WTC11 (cell line): Measurements from ENCODE around the gene ZNF451. TPM values are rescaled to one million over a fixed set of nuclear protein-coding genes. Genes with fewer than 3 reads are reported as not detected.

ENCODE experiments used
- ATAC-seq: fragments of 200-7000 bp; cut with Tn5 transposase; 2 replicates; pipeline ENCODE4 v1.10.0; 2021; ENCODE audit warnings: mild to moderate bottlenecking, moderate library complexity
- CTCF ChIA-PET: fragments of 300-600 bp; sonication (Branson Sonifier 250); formaldehyde crosslinking; loops from one replicate; lab custom pipeline; 2021; ENCODE audit warnings: antibody characterized with exemption; lab: Charles Lee
- POLR2A ChIA-PET: fragments of 350-600 bp; sonication (Branson Sonifier 250); formaldehyde crosslinking; loops from one replicate; lab custom pipeline; 2021; ENCODE audit warnings: antibody characterized with exemption; lab: Charles Lee
- DNase-seq: peaks from one replicate; pipeline ENCODE4 v3.0.0; 2021; ENCODE audit warnings: low spot score
- H3K27ac Mint-ChIP-seq: 2 replicates; pipeline ENCODE4 v1.8.0; 2021; ENCODE audit warnings: mixed read lengths
- H3K27me3 Mint-ChIP-seq: 2 replicates; pipeline ENCODE4 v1.8.0; 2021; ENCODE audit warnings: low read depth, mild to moderate bottlenecking, moderate library complexity, mixed read lengths
- H3K36me3 Mint-ChIP-seq: 2 replicates; pipeline ENCODE4 v1.8.0; 2021; ENCODE audit warnings: mixed read lengths
- H3K4me1 Mint-ChIP-seq: 2 replicates; pipeline ENCODE4 v1.8.0; 2022; ENCODE audit warnings: mixed read lengths
- H3K4me3 Mint-ChIP-seq: 2 replicates; pipeline ENCODE4 v1.8.0; 2021; ENCODE audit warnings: mild to moderate bottlenecking, moderate library complexity, mixed read lengths
- H3K9me3 Mint-ChIP-seq: 2 replicates; pipeline ENCODE4 v1.8.0; 2021; ENCODE audit warnings: mixed read lengths
- CBFB ChIP-seq: sonication (generic); formaldehyde crosslinking; IDR thresholded peaks from 2 replicates; pipeline ENCODE4 v1.8.1; 2022; ENCODE audit warnings: mild to moderate bottlenecking, low read depth, missing genetic modification reagents
- ELF4 ChIP-seq: sonication (generic); formaldehyde crosslinking; IDR thresholded peaks from 2 replicates; pipeline ENCODE4 v1.8.1; 2022; ENCODE audit warnings: low read depth, mild to moderate bottlenecking, moderate library complexity, missing genetic modification reagents
- ESRRA ChIP-seq: sonication (generic); formaldehyde crosslinking; IDR thresholded peaks from 2 replicates; pipeline ENCODE4 v1.8.1; 2022; ENCODE audit warnings: mild to moderate bottlenecking, missing genetic modification reagents, borderline replicate concordance
- FOXP1 ChIP-seq: sonication (generic); formaldehyde crosslinking; IDR thresholded peaks from 2 replicates; pipeline ENCODE4 v1.8.0; 2022; ENCODE audit warnings: missing genetic modification reagents, mild to moderate bottlenecking, moderate library complexity, borderline replicate concordance
- NFYB ChIP-seq: sonication (generic); formaldehyde crosslinking; conservative IDR thresholded peaks from 2 replicates; pipeline ENCODE4 v1.8.0; 2022; ENCODE audit warnings: low read depth, missing genetic modification reagents
- NR2C2 ChIP-seq: sonication (generic); formaldehyde crosslinking; IDR thresholded peaks from 2 replicates; pipeline ENCODE4 v1.8.0; 2022; ENCODE audit warnings: mild to moderate bottlenecking, missing genetic modification reagents
- OVOL2 ChIP-seq: fragments of 250-450 bp; sonication (Bioruptor Pico); IDR thresholded peaks from 2 replicates; pipeline ENCODE4 v1.9.0; 2021; ENCODE audit warnings: mild to moderate bottlenecking, borderline replicate concordance
- PREB ChIP-seq: sonication (generic); formaldehyde crosslinking; IDR thresholded peaks from 2 replicates; pipeline ENCODE4 v1.8.1; 2022; ENCODE audit warnings: mild to moderate bottlenecking, missing genetic modification reagents, moderate library complexity, borderline replicate concordance
- RELA ChIP-seq: sonication (generic); formaldehyde crosslinking; IDR thresholded peaks from 2 replicates; pipeline ENCODE4 v1.8.1; 2022; ENCODE audit warnings: missing genetic modification reagents, mild to moderate bottlenecking, borderline replicate concordance
- SMAD3 ChIP-seq: sonication (generic); formaldehyde crosslinking; IDR thresholded peaks from 2 replicates; pipeline ENCODE4 v1.8.0; 2022; ENCODE audit warnings: missing genetic modification reagents, mild to moderate bottlenecking, borderline replicate concordance
- TCF7 ChIP-seq: sonication (generic); formaldehyde crosslinking; IDR thresholded peaks from 2 replicates; pipeline ENCODE4 v1.8.0; 2022; ENCODE audit warnings: mild to moderate bottlenecking, low read depth, missing genetic modification reagents, moderate library complexity
- TEAD1 ChIP-seq: sonication (generic); formaldehyde crosslinking; IDR thresholded peaks from 2 replicates; pipeline ENCODE4 v1.8.0; 2022; ENCODE audit warnings: mild to moderate bottlenecking, missing genetic modification reagents
- ZNF219 ChIP-seq: sonication (generic); formaldehyde crosslinking; IDR thresholded peaks from 2 replicates; pipeline ENCODE4 v1.8.0; 2023; ENCODE audit warnings: missing genetic modification reagents, mild to moderate bottlenecking, borderline replicate concordance
- ZNF416 ChIP-seq: fragments of 250-450 bp; sonication (Bioruptor Pico); IDR thresholded peaks from 2 replicates; pipeline ENCODE4 v1.9.0; 2021; ENCODE audit warnings: mild to moderate bottlenecking, inconsistent platforms
- total RNA-seq: library from RNA; stranded (reverse); gene quantifications from 3 replicates; pipeline ENCODE4 v1.2.3, GENCODE V29; 2021
- TF ChIP-seq, protein P1 (sequence below): fragments of 250-450 bp; sonication (Bioruptor Pico); IDR thresholded peaks from 2 replicates; pipeline ENCODE4 v1.9.0; 2021; ENCODE audit warnings: mild to moderate bottlenecking
- TF ChIP-seq, protein P2 (sequence below): sonication (generic); formaldehyde crosslinking; IDR thresholded peaks from 2 replicates; pipeline ENCODE4 v1.8.0; 2022; ENCODE audit warnings: mild to moderate bottlenecking, missing genetic modification reagents
- TF ChIP-seq, protein P3 (sequence below): sonication (generic); formaldehyde crosslinking; IDR thresholded peaks from 2 replicates; pipeline ENCODE4 v1.8.1; 2023; ENCODE audit warnings: mild to moderate bottlenecking, missing genetic modification reagents
- TF ChIP-seq, protein P4 (sequence below): fragments of 250-450 bp; sonication (Bioruptor Pico); conservative IDR thresholded peaks from 2 replicates; pipeline ENCODE4 v1.9.0; 2021; ENCODE audit warnings: mild to moderate bottlenecking
- TF ChIP-seq, protein P5 (sequence below): sonication (generic); formaldehyde crosslinking; IDR thresholded peaks from 2 replicates; pipeline ENCODE4 v1.8.0; 2022; ENCODE audit warnings: mild to moderate bottlenecking, missing genetic modification reagents
- TF ChIP-seq, protein P6 (sequence below): fragments of 250-450 bp; sonication (Bioruptor Pico); IDR thresholded peaks from 2 replicates; pipeline ENCODE4 v1.9.0; 2021; ENCODE audit warnings: mild to moderate bottlenecking

The ZNF451 gene
- total RNA-seq, 1 experiment from 2014 or later: 55.4 TPM

DNA sequence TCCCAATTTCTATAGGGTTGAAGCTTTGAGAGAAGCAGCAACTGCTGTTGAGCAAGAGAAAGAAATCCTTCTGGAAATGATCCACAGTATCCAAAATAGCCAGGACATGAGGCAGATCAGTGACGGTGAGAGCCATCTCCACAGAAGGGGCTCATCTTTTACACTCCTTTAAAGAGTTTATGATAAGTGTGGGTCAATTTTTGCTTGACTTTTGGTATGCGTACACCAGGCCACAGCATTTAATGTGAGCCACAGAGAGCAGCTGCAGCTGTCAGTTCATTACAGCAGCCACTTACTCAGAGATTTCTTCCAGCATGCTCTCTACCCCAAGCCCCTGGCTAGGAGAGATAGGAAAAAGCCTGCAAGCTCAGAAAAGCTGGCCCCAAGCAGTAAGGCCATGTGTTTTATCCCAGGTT is 92.0 kb downstream of the ZNF451 start:
- H3K27ac Mint-ChIP-seq: peak overlapping the region; percentile 10; the same call in 1 of the 2 replicates
- CTCF ChIA-PET: no interaction called here
- H3K36me3 Mint-ChIP-seq: peaks cover 17% of the 10 kb centered on the region
- ATAC-seq (no peak), DNase-seq (no peak)
- no peaks in the 10 kb centered on the region for H3K9me3 Mint-ChIP-seq
- TF ChIP-seq SMAD3: no peak
- no peak for TF ChIP-seq PREB
- TF ChIP-seq, protein P1, sequence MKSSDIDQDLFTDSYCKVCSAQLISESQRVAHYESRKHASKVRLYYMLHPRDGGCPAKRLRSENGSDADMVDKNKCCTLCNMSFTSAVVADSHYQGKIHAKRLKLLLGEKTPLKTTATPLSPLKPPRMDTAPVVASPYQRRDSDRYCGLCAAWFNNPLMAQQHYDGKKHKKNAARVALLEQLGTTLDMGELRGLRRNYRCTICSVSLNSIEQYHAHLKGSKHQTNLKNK (CRISPR knock-in tag): no peak
- TF ChIP-seq, protein P2, sequence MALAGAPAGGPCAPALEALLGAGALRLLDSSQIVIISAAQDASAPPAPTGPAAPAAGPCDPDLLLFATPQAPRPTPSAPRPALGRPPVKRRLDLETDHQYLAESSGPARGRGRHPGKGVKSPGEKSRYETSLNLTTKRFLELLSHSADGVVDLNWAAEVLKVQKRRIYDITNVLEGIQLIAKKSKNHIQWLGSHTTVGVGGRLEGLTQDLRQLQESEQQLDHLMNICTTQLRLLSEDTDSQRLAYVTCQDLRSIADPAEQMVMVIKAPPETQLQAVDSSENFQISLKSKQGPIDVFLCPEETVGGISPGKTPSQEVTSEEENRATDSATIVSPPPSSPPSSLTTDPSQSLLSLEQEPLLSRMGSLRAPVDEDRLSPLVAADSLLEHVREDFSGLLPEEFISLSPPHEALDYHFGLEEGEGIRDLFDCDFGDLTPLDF (CRISPR knock-in tag): no peak
- no peak for TF ChIP-seq ESRRA (CRISPR knock-in tag)
- TF ChIP-seq CBFB (CRISPR knock-in tag): no peak
- TF ChIP-seq, protein P3, sequence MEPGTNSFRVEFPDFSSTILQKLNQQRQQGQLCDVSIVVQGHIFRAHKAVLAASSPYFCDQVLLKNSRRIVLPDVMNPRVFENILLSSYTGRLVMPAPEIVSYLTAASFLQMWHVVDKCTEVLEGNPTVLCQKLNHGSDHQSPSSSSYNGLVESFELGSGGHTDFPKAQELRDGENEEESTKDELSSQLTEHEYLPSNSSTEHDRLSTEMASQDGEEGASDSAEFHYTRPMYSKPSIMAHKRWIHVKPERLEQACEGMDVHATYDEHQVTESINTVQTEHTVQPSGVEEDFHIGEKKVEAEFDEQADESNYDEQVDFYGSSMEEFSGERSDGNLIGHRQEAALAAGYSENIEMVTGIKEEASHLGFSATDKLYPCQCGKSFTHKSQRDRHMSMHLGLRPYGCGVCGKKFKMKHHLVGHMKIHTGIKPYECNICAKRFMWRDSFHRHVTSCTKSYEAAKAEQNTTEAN (CRISPR knock-in tag): no peak
- TF ChIP-seq FOXP1 (CRISPR knock-in tag): no peak
- TF ChIP-seq, protein P4, sequence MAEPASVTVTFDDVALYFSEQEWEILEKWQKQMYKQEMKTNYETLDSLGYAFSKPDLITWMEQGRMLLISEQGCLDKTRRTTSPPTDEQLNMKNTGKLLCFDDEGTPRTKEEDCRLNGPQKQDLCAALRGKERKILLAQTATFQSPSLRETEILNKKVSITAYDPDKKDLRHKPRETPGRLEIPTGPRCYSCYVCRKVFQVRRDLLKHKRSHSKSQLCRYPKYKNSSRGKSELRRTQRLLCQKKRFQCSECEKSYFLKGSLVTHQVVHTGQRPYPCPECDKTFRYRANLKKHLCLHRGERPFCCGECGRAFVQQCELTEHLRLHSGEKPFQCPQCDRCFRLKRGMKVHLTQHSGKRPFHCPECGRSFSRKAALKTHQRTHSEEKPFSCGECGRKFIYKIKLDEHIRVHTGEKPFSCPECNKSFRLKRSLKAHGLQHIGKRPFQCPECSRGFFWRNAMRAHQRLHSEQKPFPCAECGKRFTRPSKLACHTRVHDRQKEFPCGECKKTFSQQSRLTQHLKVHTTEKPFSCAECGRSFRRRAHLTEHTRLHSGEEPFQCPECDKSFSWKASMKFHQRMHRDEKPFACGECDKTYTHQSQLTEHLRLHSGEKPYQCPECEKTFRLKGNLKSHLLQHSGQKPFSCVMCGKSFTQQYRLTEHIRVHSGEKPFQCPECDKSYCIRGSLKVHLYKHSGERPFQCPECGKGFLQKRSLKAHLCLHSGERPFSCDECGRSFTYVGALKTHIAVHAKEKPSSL (CRISPR knock-in tag): no peak
- TF ChIP-seq, protein P5, sequence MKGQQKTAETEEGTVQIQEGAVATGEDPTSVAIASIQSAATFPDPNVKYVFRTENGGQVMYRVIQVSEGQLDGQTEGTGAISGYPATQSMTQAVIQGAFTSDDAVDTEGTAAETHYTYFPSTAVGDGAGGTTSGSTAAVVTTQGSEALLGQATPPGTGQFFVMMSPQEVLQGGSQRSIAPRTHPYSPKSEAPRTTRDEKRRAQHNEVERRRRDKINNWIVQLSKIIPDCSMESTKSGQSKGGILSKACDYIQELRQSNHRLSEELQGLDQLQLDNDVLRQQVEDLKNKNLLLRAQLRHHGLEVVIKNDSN (CRISPR knock-in tag): no peak
- no peak for TF ChIP-seq OVOL2
- TF ChIP-seq RELA (CRISPR knock-in tag): no peak
- no peak for TF ChIP-seq NR2C2 (CRISPR knock-in tag)
- TF ChIP-seq ZNF416 (CRISPR knock-in tag): no peak
- no peak for TF ChIP-seq TEAD1 (CRISPR knock-in tag)
- TF ChIP-seq ZNF219 (CRISPR knock-in tag): no peak
- TF ChIP-seq ELF4: no peak
- TF ChIP-seq NFYB: no peak
- TF ChIP-seq TCF7 (CRISPR knock-in tag): no peak
- TF ChIP-seq, protein P6, sequence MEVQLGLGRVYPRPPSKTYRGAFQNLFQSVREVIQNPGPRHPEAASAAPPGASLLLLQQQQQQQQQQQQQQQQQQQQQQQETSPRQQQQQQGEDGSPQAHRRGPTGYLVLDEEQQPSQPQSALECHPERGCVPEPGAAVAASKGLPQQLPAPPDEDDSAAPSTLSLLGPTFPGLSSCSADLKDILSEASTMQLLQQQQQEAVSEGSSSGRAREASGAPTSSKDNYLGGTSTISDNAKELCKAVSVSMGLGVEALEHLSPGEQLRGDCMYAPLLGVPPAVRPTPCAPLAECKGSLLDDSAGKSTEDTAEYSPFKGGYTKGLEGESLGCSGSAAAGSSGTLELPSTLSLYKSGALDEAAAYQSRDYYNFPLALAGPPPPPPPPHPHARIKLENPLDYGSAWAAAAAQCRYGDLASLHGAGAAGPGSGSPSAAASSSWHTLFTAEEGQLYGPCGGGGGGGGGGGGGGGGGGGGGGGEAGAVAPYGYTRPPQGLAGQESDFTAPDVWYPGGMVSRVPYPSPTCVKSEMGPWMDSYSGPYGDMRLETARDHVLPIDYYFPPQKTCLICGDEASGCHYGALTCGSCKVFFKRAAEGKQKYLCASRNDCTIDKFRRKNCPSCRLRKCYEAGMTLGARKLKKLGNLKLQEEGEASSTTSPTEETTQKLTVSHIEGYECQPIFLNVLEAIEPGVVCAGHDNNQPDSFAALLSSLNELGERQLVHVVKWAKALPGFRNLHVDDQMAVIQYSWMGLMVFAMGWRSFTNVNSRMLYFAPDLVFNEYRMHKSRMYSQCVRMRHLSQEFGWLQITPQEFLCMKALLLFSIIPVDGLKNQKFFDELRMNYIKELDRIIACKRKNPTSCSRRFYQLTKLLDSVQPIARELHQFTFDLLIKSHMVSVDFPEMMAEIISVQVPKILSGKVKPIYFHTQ (CRISPR knock-in tag): no peak
- no peaks in the 10 kb centered on the region for H3K27me3 Mint-ChIP-seq
- POLR2A ChIA-PET: no interaction called here
- no peak overlapping the region for H3K4me3 Mint-ChIP-seq
- H3K4me1 Mint-ChIP-seq: peaks cover 8% of the 10 kb centered on the region
